SK-N-SH treated with all-trans-retinoic acid at 6 μM for 48 hours (cell line): Measurements from ENCODE around the gene KCND2.

Experiments
- ATAC-seq: fragments of 200-7000 bp; cut with Tn5 transposase; 3 replicates; pipeline ENCODE4 v1.9.1; 2020; ENCODE audit warnings: mild to moderate bottlenecking, moderate library complexity
- BACH2 ChIP-seq: fragments of 250-450 bp; sonication (Bioruptor Pico); IDR thresholded peaks from 2 replicates; pipeline ENCODE4 v1.9.0; 2021; ENCODE audit warnings: mild to moderate bottlenecking, borderline replicate concordance
- CSDC2 ChIP-seq: fragments of 250-450 bp; sonication (Bioruptor Pico); IDR thresholded peaks from 2 replicates; pipeline ENCODE4 v1.5.0; 2020; ENCODE audit warnings: mild to moderate bottlenecking, moderate library complexity
- ESRRG ChIP-seq: fragments of 250-450 bp; sonication (Bioruptor Pico); IDR thresholded peaks from 2 replicates; pipeline ENCODE4 v1.6.1; 2021; ENCODE audit warnings: mild to moderate bottlenecking
- GLIS3 ChIP-seq: fragments of 250-450 bp; sonication (Bioruptor Pico); IDR thresholded peaks from 2 replicates; pipeline ENCODE4 v1.5.0; 2020; ENCODE audit warnings: mild to moderate bottlenecking, moderate library complexity
- ISL1 ChIP-seq: fragments of 250-450 bp; sonication (Bioruptor Pico); IDR thresholded peaks from 2 replicates; pipeline ENCODE4 v2.1.2; 2022; ENCODE audit warnings: mild to moderate bottlenecking, moderate library complexity
- OSR1 ChIP-seq: fragments of 250-450 bp; sonication (Bioruptor Pico); IDR thresholded peaks from 2 replicates; pipeline ENCODE4 v1.8.0; 2022; ENCODE audit warnings: moderate library complexity, mild to moderate bottlenecking, inconsistent platforms
- PPARA ChIP-seq: fragments of 250-450 bp; sonication (Bioruptor Pico); IDR thresholded peaks from 2 replicates; pipeline ENCODE4 v1.5.0; 2020; ENCODE audit warnings: mild to moderate bottlenecking, borderline replicate concordance
- RARB ChIP-seq: fragments of 250-450 bp; sonication (Bioruptor Pico); IDR thresholded peaks from 2 replicates; pipeline ENCODE4 v1.8.0; 2021; ENCODE audit warnings: mild to moderate bottlenecking, moderate library complexity
- SNAI2 ChIP-seq: fragments of 250-450 bp; sonication (Bioruptor Pico); IDR thresholded peaks from 2 replicates; pipeline ENCODE4 v1.5.0; 2020; ENCODE audit warnings: mild to moderate bottlenecking, moderate library complexity
- TCF4 ChIP-seq: fragments of 250-450 bp; sonication (Bioruptor Pico); IDR thresholded peaks from 2 replicates; pipeline ENCODE4 v1.8.0; 2021; ENCODE audit warnings: mild to moderate bottlenecking, moderate library complexity, borderline replicate concordance
- TOX ChIP-seq: fragments of 250-450 bp; sonication (Bioruptor Pico); IDR thresholded peaks from 2 replicates; pipeline ENCODE4 v1.8.0; 2021; ENCODE audit warnings: mild to moderate bottlenecking, moderate library complexity, borderline replicate concordance
- ZC3H10 ChIP-seq: fragments of 250-450 bp; sonication (Bioruptor Pico); IDR thresholded peaks from 2 replicates; pipeline ENCODE4 v1.5.1; 2021; ENCODE audit warnings: mild to moderate bottlenecking, moderate library complexity
- ZFP3 ChIP-seq: fragments of 250-450 bp; sonication (Bioruptor Pico); IDR thresholded peaks from 2 replicates; pipeline ENCODE4 v1.5.0; 2020; ENCODE audit warnings: mild to moderate bottlenecking, moderate library complexity
- ZFP30 ChIP-seq: fragments of 450-650 bp; formaldehyde crosslinking; IDR thresholded peaks from 2 replicates; pipeline ENCODE4 v1.5.0; 2022; ENCODE audit warnings: mild to moderate bottlenecking, moderate library complexity
- ZNF565 ChIP-seq: fragments of 450-650 bp; formaldehyde crosslinking; conservative IDR thresholded peaks from 2 replicates; pipeline ENCODE4 v1.5.0; 2020; ENCODE audit warnings: low read depth, mild to moderate bottlenecking, moderate library complexity
- ZNF70 ChIP-seq: fragments of 450-650 bp; formaldehyde crosslinking; IDR thresholded peaks from 2 replicates; pipeline ENCODE4 v1.5.0; 2020; ENCODE audit warnings: mild to moderate bottlenecking, moderate library complexity
- ZNF8 ChIP-seq: fragments of 450-650 bp; formaldehyde crosslinking; IDR thresholded peaks from 2 replicates; pipeline ENCODE4 v1.5.0; 2020; ENCODE audit warnings: mild to moderate bottlenecking, moderate library complexity
- TF ChIP-seq, protein P1 (sequence below): fragments of 250-450 bp; sonication (Bioruptor Pico); IDR thresholded peaks from 2 replicates; pipeline ENCODE4 v1.5.1; 2021; ENCODE audit warnings: mild to moderate bottlenecking, moderate library complexity
- TF ChIP-seq, protein P2 (sequence below): fragments of 250-450 bp; sonication (Bioruptor Pico); IDR thresholded peaks from 2 replicates; pipeline ENCODE4 v1.8.0; 2020; ENCODE audit warnings: mild to moderate bottlenecking, moderate library complexity, borderline replicate concordance
- TF ChIP-seq, protein P3 (sequence below): fragments of 250-450 bp; sonication (Bioruptor Pico); IDR thresholded peaks from 2 replicates; pipeline ENCODE4 v1.5.1; 2020; ENCODE audit warnings: low read depth, mild to moderate bottlenecking, moderate library complexity
- TF ChIP-seq, protein P4 (sequence below): fragments of 250-450 bp; sonication (Bioruptor Pico); IDR thresholded peaks from 2 replicates; pipeline ENCODE4 v1.8.0; 2021; ENCODE audit warnings: low read depth, mild to moderate bottlenecking, moderate library complexity, borderline replicate concordance
- TF ChIP-seq, protein P5 (sequence below): fragments of 250-450 bp; sonication (Bioruptor Pico); IDR thresholded peaks from 2 replicates; pipeline ENCODE4 v1.5.0; 2020; ENCODE audit warnings: mild to moderate bottlenecking, moderate library complexity

Gene KCND2

DNA sequence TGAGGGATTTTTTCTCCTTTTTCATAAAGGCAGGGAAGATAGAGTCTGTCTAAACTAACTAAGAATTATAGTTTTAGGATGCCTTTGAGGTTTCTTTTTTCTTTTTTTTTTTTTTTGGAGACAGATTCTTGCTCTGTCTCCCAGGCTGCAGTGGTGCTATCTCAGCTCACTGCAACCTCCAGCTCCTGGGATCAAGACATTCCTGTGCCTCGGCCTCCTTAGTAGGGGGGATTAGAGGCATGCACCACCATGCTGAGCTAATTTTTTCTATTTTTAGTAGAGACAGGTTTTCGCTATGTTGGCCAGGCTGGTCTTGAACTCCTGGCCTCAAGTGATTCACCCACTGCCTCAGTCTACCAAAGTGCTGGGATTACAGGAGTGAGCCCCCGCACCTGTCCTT, 239.7 kb downstream of the KCND2 start:
- TF ChIP-seq GLIS3 (no peak), OSR1 (CRISPR knock-in tag) (no peak), ZC3H10 (CRISPR knock-in tag) (no peak), CSDC2 (CRISPR knock-in tag) (no peak), RARB (CRISPR knock-in tag) (no peak), ZNF8 (no peak), ZNF565 (no peak), TCF4 (CRISPR knock-in tag) (no peak), ZNF70 (no peak)
- TF ChIP-seq, protein P1, sequence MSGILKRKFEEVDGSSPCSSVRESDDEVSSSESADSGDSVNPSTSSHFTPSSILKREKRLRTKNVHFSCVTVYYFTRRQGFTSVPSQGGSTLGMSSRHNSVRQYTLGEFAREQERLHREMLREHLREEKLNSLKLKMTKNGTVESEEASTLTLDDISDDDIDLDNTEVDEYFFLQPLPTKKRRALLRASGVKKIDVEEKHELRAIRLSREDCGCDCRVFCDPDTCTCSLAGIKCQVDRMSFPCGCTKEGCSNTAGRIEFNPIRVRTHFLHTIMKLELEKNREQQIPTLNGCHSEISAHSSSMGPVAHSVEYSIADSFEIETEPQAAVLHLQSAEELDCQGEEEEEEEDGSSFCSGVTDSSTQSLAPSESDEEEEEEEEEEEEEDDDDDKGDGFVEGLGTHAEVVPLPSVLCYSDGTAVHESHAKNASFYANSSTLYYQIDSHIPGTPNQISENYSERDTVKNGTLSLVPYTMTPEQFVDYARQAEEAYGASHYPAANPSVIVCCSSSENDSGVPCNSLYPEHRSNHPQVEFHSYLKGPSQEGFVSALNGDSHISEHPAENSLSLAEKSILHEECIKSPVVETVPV (CRISPR knock-in tag) = no peak
- TF ChIP-seq, protein P2, sequence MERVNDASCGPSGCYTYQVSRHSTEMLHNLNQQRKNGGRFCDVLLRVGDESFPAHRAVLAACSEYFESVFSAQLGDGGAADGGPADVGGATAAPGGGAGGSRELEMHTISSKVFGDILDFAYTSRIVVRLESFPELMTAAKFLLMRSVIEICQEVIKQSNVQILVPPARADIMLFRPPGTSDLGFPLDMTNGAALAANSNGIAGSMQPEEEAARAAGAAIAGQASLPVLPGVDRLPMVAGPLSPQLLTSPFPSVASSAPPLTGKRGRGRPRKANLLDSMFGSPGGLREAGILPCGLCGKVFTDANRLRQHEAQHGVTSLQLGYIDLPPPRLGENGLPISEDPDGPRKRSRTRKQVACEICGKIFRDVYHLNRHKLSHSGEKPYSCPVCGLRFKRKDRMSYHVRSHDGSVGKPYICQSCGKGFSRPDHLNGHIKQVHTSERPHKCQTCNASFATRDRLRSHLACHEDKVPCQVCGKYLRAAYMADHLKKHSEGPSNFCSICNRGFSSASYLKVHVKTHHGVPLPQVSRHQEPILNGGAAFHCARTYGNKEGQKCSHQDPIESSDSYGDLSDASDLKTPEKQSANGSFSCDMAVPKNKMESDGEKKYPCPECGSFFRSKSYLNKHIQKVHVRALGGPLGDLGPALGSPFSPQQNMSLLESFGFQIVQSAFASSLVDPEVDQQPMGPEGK (CRISPR knock-in tag) = no peak
- TF ChIP-seq, protein P3, sequence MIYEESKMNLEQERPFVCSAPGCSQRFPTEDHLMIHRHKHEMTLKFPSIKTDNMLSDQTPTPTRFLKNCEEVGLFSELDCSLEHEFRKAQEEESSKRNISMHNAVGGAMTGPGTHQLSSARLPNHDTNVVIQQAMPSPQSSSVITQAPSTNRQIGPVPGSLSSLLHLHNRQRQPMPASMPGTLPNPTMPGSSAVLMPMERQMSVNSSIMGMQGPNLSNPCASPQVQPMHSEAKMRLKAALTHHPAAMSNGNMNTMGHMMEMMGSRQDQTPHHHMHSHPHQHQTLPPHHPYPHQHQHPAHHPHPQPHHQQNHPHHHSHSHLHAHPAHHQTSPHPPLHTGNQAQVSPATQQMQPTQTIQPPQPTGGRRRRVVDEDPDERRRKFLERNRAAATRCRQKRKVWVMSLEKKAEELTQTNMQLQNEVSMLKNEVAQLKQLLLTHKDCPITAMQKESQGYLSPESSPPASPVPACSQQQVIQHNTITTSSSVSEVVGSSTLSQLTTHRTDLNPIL (CRISPR knock-in tag) = no peak
- TF ChIP-seq, protein P4, sequence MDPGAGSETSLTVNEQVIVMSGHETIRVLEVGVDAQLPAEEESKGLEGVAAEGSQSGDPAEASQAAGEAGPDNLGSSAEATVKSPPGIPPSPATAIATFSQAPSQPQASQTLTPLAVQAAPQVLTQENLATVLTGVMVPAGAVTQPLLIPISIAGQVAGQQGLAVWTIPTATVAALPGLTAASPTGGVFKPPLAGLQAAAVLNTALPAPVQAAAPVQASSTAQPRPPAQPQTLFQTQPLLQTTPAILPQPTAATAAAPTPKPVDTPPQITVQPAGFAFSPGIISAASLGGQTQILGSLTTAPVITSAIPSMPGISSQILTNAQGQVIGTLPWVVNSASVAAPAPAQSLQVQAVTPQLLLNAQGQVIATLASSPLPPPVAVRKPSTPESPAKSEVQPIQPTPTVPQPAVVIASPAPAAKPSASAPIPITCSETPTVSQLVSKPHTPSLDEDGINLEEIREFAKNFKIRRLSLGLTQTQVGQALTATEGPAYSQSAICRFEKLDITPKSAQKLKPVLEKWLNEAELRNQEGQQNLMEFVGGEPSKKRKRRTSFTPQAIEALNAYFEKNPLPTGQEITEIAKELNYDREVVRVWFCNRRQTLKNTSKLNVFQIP (CRISPR knock-in tag) = no peak
- TF ChIP-seq, protein P5, sequence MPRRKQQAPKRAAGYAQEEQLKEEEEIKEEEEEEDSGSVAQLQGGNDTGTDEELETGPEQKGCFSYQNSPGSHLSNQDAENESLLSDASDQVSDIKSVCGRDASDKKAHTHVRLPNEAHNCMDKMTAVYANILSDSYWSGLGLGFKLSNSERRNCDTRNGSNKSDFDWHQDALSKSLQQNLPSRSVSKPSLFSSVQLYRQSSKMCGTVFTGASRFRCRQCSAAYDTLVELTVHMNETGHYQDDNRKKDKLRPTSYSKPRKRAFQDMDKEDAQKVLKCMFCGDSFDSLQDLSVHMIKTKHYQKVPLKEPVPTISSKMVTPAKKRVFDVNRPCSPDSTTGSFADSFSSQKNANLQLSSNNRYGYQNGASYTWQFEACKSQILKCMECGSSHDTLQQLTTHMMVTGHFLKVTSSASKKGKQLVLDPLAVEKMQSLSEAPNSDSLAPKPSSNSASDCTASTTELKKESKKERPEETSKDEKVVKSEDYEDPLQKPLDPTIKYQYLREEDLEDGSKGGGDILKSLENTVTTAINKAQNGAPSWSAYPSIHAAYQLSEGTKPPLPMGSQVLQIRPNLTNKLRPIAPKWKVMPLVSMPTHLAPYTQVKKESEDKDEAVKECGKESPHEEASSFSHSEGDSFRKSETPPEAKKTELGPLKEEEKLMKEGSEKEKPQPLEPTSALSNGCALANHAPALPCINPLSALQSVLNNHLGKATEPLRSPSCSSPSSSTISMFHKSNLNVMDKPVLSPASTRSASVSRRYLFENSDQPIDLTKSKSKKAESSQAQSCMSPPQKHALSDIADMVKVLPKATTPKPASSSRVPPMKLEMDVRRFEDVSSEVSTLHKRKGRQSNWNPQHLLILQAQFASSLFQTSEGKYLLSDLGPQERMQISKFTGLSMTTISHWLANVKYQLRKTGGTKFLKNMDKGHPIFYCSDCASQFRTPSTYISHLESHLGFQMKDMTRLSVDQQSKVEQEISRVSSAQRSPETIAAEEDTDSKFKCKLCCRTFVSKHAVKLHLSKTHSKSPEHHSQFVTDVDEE (CRISPR knock-in tag) = no peak
- no peak for ATAC-seq

DNA sequence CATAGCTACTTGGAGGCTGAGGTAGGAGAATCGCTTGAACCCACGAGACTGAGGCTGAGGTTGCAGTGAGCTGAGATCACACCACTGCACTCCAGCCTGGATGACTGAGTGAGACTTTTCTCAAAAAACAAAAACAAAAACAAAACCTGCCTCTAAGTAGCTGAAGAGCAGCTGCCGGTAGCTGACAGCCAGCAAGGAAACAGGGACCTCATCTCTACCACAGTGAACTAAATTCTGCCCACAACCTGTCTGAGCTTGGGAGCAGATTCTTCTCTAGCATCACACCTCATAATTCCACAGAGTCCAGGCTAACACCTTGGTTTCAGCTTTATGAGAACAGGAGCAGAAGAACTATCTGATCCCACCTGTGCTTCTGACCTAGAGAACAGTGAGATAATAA, 246.2 kb downstream of the KCND2 start:
- TF ChIP-seq BACH2 (CRISPR knock-in tag) = no peak
- no peak for TF ChIP-seq ZNF565
- no peak for TF ChIP-seq GLIS3
- TF ChIP-seq, protein P5 (CRISPR knock-in tag) = no peak
- TF ChIP-seq ZFP30 = no peak
- no peak for TF ChIP-seq ZFP3 (CRISPR knock-in tag)
- TF ChIP-seq, protein P2 (CRISPR knock-in tag) = no peak
- TF ChIP-seq ZNF70 = no peak
- TF ChIP-seq ZC3H10 (CRISPR knock-in tag) = no peak
- TF ChIP-seq SNAI2 (CRISPR knock-in tag) = no peak
- TF ChIP-seq, protein P1 (CRISPR knock-in tag) = no peak
- TF ChIP-seq ISL1 (CRISPR knock-in tag) = no peak
- no peak for TF ChIP-seq TOX (CRISPR knock-in tag)
- TF ChIP-seq ESRRG = no peak
- TF ChIP-seq RARB (CRISPR knock-in tag) = no peak
- TF ChIP-seq OSR1 (CRISPR knock-in tag) = no peak
- TF ChIP-seq, protein P3 (CRISPR knock-in tag) = no peak
- no peak for TF ChIP-seq TCF4 (CRISPR knock-in tag)
- TF ChIP-seq PPARA (CRISPR knock-in tag) = no peak
- no peak for TF ChIP-seq CSDC2 (CRISPR knock-in tag)
- ATAC-seq = no peak
